Lung microvascular endothelial cell (primary cell): Measurements from ENCODE around the gene PREB. TPM values are rescaled to one million over a fixed set of nuclear protein-coding genes. Genes with fewer than 3 reads are reported as not detected.
A peak's percentile ranks its signal among the peaks of the same experiment; 100 is the strongest.

Source experiments
- DNase-seq, 2 donors: peaks; one replicate each; pipeline versions ENCODE4 v3.0.0 to v3.0.0-alpha.2; 2010; ENCODE audit warnings: low read depth in 2 of 2
- total RNA-seq: library from RNA; depleted of rRNA; stranded (reverse); fragments of >200 nt; gene quantifications from 2 replicates; pipeline ENCODE4 v1.2.1, GENCODE V29; 2014

Gene PREB
- total RNA-seq, 1 donor from 2014 or later = 36.7 TPM

DNA sequence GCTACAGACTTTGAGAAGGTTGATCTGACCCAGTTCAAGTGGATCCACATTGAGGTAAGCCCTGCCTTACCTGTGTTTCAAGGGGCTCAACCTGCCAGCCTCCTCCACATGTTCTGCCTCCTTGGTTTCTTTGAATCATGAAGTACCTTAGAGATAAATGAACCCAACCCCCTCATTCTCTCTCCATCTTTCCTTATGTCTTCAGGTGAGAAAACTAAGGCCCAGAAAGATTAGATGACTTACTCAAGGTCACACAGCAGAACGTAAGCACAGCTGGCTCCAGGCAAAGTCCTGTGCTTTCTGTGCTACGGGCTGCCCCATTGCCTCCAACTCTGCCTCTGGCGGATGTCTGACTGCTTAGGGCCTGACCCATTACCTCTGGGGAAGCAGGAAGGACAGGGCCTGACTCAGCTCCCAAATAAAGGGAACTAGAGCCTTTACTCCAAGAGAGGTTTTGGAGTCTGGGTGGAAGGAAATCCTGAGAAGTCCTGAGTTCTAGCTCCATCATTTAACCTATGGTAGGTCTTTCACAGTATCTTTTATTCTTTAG, 37.6 kb downstream of the PREB start:
- no peak for DNase-seq

DNA sequence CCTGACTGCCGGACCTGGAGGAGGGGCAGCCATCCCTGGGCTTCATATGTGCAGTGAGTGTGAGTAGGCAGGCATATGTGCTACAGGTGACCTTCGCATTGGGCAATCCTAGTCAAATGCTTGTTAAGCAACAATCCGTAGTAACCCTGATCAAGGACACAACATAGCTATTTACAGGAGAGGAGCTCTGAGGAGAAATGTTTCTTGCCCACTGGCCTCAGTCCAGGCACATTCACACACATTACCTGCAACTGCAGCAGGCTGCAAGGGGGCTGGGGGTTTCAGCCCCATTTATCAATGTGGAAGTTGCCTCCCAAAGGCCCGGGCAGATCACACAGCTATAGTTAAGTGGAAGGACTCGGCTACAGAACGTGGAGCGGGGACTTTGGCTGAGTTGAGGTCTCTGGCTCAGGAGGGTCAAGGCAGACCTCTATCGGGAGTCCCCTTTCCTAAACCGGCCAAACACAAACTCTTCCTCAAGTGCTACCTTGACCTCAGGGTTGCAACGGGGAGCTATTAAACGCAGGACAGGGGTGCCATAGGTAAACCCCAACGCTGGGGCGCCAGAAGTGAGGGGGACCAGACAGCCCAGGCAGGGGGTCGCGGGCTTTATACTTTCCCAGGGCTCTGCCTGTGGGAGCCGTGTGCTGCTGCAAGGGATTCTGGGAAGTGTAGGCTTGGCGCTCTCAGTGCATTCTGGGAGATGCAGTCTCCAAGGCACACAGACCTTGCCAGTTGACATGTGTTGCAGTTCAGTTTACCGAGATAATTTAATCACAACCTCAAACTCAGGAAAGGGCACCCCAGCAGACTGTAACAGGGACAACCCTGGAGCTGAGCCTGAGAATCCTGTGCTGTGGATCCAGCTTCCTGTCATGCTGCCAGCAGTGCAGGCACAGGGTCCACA, 38.4 kb downstream of the PREB start:
- peak; percentile 58 to 79 for DNase-seq

GRCh38 chr2:27095427-27095744, 39.0 kb downstream of the PREB start:
- no peak for DNase-seq

- no peak for DNase-seq
Measured at GRCh38 chr2:27094353-27094984, 40.0 kb downstream of the PREB start.

GRCh38 chr2:27093430-27094352, 40.7 kb downstream of the PREB start:
- DNase-seq = no peak

- DNase-seq = no peak
Measured at GRCh38 chr2:27092696-27093429, 41.6 kb downstream of the PREB start.

GRCh38 chr2:27091746-27092695, 42.4 kb downstream of the PREB start:
- no peak for DNase-seq

DNA sequence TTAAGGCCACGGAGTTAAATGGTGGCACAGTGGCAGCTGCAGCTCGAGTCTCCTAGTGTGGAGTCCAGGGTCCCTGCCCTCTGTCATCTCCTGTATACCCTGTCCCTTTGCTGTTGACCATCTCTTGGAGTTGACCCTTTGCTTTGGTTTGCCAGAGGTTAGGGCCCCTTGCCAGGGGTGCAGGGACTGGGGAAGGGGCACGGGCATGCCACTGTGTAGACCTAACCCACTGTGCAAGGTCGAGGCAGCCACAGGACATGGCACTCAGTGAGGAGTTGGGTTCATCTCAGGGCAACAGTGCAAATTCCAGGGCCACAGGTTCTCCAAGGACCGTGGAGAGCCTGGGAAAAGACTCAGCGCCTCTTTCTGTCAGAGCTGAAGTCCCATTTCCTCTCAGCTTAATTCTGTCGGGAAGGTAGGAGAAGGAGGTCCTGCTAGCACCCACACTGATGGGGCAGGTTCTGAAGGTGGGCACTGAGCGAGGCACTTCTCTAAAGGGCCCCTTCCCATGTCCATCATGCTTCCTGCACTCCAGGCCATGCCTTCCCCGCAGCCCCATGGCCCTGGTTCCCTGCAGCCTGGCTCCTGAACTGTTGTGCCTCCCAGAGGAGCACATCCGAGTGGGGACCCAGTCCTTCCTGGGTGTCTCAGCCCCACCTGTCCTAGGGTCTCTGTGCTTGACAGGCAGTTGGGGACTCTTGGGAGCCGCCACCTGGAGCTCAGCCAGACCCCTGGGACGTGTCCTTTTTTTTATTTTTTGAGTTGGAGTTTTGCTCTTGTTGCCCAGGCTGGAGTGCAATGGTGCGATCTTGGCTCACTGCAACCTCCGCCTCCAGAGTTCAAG, 45.1 kb downstream of the PREB start:
- DNase-seq = no peak

DNA sequence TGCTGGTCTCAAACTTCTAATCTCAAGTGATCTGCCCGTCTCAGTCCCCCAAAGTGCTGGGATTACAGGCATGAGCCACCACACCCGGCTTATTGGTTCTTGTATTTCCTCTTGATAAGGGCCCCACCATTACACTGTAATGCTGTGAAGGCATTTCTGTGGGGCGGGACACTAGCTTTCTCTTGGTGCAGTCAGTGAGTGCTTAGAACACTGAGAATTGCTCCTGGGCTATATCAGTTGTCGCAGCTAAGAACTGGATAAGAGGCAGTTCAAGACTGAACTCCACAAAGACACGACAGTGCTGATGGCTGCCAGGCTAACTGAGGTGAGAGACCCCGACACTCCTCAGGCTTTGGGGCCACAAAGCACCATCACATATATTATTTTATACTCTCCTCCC, 45.8 kb downstream of the PREB start:
- DNase-seq = no peak

DNA sequence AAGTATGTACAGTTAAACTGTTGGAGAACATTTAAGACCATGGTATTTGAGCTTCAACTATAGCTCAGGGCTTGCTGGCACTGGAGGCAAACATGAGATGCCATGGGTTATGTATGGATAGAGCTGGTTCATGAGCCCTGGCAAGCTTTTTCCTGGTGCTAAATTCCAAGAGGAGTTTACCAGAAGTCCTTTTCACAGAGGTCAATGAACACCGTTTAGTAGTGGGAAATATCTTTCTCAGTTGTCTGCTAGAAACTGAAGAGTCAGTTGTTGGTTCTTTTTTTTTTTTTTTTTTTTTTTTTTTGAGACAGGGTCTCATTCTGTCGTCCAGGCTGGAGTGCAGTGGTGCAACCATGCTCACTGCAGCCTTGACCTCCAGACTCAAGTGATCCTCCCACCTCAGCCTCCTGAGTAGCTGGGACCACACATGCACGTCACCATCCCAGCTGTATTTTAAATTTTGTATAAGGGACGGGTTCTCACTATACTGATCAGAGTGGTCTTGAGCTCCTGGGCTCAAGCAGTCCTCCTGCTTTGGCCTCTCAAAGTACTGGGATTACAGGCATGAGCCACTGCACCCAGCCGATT, 46.5 kb downstream of the PREB start:
- DNase-seq = no peak

DNA sequence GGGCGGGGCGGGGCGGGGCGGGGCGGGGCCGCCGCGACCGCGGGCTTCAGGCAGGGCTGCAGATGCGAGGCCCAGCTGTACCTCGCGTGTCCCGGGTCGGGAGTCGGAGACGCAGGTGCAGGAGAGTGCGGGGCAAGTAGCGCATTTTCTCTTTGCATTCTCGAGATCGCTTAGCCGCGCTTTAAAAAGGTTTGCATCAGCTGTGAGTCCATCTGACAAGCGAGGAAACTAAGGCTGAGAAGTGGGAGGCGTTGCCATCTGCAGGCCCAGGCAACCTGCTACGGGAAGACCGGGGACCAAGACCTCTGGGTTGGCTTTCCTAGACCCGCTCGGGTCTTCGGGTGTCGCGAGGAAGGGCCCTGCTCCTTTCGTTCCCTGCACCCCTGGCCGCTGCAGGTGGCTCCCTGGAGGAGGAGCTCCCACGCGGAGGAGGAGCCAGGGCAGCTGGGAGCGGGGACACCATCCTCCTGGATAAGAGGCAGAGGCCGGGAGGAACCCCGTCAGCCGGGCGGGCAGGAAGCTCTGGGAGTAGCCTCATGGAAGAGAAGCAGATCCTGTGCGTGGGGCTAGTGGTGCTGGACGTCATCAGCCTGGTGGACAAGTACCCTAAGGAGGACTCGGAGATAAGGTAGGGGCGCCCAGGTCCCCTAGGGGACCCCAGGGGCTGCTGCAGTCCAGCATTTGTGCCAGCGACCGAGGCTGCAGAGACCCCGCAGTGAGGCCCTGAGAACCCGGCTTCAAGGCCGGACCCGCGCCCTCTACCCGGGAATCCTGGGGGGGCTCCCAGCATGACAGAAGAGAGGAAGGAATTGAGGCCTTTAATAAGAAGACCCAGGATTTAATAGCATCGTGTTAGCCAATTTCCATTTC, 47.5 kb downstream of the PREB start, which contains the start of gene KHK:
TSS of gene KHK (plus strand) at position 49 of the 870 bp plus-strand sequence. CDS start at position 537, 488 bp downstream.
- peak in 1 of 2 donors; percentile 31 for DNase-seq

GRCh38 chr2:27086090-27086723, 48.2 kb downstream of the PREB start:
- DNase-seq = peak; percentile 92 to 95

- DNase-seq = peak; percentile 78 to 87
Measured at GRCh38 chr2:27085673-27086089, 48.8 kb downstream of the PREB start.

- no peak for DNase-seq
Measured at GRCh38 chr2:27085062-27085672, 49.3 kb downstream of the PREB start.

DNA sequence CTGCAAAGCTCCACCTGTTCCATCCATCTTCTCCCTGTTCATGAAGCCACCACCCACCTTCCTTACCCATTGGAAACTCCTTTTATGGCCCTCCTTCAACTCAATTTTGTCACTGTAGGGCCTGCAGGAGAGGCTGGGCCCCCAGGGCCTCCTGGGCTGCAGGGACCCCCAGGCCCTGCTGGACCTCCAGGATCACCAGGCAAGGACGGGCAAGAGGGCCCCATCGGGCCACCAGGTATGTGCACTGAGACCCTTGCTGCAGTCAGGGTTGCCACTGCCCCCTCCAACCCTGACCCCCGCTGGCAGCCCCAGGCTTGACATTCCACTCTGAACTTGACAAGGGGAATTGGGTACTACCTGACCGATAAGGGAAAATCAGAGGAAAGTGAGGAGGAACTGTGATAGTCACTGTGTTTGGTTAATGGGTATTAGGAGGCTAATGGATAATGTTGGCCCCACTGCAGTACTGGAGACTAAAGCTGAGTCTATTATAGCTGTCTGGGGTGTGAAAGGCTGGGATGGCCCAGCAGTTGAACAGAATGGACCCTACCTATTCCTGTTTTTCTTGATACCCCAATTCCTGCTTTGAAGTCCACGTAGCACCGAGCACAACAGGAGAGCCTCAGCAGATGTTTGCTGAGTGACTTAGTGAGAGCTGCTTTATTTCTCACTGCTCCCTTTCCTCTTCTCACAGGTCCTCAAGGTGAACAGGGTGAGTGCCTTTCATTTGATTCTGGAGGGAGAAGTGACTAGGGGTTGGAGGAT, 50.0 kb downstream of the PREB start:
- no peak for DNase-seq
